Ectodermal cell (in vitro differentiated cells): ENCODE data around the gene PARD3B.

Source experiments
- H3K27ac ChIP-seq: 2 replicates; pipeline ENCODE4 v1.7.0; 2013; ENCODE audit warnings: mild to moderate bottlenecking, low read depth, low read length; ENCODE audit not compliant: insufficient read depth, poor library complexity, severe bottlenecking
- H3K27me3 ChIP-seq: 2 replicates; pipeline ENCODE4 v1.7.0; 2013; ENCODE audit warnings: mild to moderate bottlenecking, low read length; ENCODE audit not compliant: insufficient read depth, control insufficient read depth, poor library complexity, severe bottlenecking
- H3K36me3 ChIP-seq: one replicate; pipeline ENCODE4 v1.7.0; 2013; ENCODE audit warnings: low read length; ENCODE audit not compliant: control insufficient read depth, insufficient read depth
- H3K4me1 ChIP-seq: one replicate; pipeline ENCODE4 v1.7.0; 2013; ENCODE audit warnings: low read length; ENCODE audit not compliant: control insufficient read depth, insufficient read depth
- H3K4me3 ChIP-seq: 2 replicates; pipeline ENCODE4 v1.7.0; 2013; ENCODE audit warnings: low read depth, low read length, control low read depth; ENCODE audit not compliant: insufficient read depth
- H3K9me3 ChIP-seq: 2 replicates; pipeline ENCODE4 v1.7.0; 2013; ENCODE audit warnings: mild to moderate bottlenecking, low read length, moderate library complexity; ENCODE audit not compliant: control insufficient read depth
- WGBS, 2 experiments: methylation state at CpG; one replicate each; pipeline ENCODE4 v1.1.7; 2013; ENCODE audit warnings: missing lambda C conversion rate in 2 of 2; 5-methylcytosine and 5-hydroxymethylcytosine counted together

Gene PARD3B

DNA sequence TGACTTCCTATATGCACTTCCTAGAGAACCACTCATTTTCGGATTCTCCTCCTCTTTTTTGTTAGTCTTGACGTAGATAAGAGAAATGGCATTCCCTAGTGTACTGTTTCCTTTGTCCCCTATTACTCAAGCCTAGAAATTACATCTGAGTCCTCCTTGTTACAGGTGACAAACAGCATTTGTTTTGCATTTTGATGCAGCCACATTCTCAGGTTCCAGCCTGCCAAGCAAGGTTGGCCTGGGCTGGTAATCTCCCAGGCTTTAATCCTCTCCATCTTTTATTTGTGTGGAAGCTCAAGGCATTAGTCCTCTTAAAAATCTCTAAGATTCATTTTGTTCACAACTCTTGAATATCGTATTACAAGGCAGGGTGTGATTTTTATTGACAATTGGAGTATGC, 819.0 kb downstream of the PARD3B start:
- Histone ChIP-seq H3K4me3 (no peak overlapping the region), H3K36me3 (no peaks in the 10 kb centered on the region), H3K27ac (no peak overlapping the region), H3K4me1 (no peaks in the 10 kb centered on the region), H3K9me3 (no peaks in the 10 kb centered on the region), H3K27me3 (no peaks in the 10 kb centered on the region)
- WGBS, 2 experiments: 82 to 86% methylated on average over 2 to 3 of the region's 3 CpGs

- H3K4me1 ChIP-seq: no peaks in the 10 kb centered on the region
- no peaks in the 10 kb centered on the region for H3K9me3 ChIP-seq
- no peaks in the 10 kb centered on the region for H3K36me3 ChIP-seq
- H3K27me3 ChIP-seq: no peaks in the 10 kb centered on the region
- no peak overlapping the region for H3K27ac ChIP-seq
- 91 to 95% methylated on average over 5 to 6 of the region's 6 CpGs for WGBS, 2 experiments
- H3K4me3 ChIP-seq: no peak overlapping the region
These were observed 821.2 kb downstream of the PARD3B start for GRCh38 chr2:205366336-205367060.

DNA sequence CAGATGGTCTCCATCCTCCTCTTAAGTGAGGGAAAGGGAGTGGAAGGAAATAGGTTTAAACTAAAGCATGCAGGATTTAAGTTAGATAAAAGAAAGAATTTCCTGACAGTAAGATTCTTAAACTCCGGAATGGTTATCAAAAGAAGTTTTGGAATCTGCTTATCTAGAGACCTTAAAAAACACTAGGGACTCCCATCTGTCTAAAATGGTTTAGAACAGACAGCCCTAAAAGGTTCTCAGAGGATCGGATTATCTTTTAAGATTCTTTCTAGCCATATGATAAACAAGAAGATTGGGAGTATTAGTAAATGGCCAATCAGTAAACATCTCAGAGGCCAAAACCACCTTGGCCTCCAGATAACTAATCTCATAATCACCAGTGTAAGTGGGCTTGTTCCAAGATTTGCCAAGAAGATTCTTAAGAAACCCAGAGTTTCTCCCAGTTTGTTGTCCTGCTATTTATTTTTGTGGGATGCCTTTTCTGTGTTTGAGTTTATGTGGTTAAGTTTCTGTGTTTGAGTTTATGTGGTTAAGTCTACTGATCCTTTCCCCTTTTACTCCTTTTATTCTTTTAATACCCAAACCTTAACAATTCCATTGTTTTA, 822.2 kb downstream of the PARD3B start:
- no peaks in the 10 kb centered on the region for H3K4me1 ChIP-seq
- no peak overlapping the region for H3K27ac ChIP-seq
- no peaks in the 10 kb centered on the region for H3K36me3 ChIP-seq
- no peak overlapping the region for H3K4me3 ChIP-seq
- 94 to 95% methylated on average over 1 to 2 of the region's 2 CpGs for WGBS, 2 experiments
- H3K27me3 ChIP-seq: no peaks in the 10 kb centered on the region
- H3K9me3 ChIP-seq: no peaks in the 10 kb centered on the region

- Histone ChIP-seq H3K4me3 (no peak overlapping the region), H3K4me1 (no peaks in the 10 kb centered on the region), H3K9me3 (no peaks in the 10 kb centered on the region), H3K27ac (no peak overlapping the region), H3K36me3 (no peaks in the 10 kb centered on the region), H3K27me3 (no peaks in the 10 kb centered on the region)
- WGBS, 2 experiments: 50 to 93% methylated on average over 1 of the region's 1 CpG
These were observed 824.5 kb downstream of the PARD3B start for GRCh38 chr2:205369813-205370212.

- 97 to 99% methylated on average over 2 of the region's 2 CpGs for WGBS, 2 experiments
- Histone ChIP-seq H3K27ac (no peak overlapping the region), H3K27me3 (no peaks in the 10 kb centered on the region), H3K4me1 (no peaks in the 10 kb centered on the region), H3K36me3 (no peaks in the 10 kb centered on the region), H3K9me3 (no peaks in the 10 kb centered on the region), H3K4me3 (no peak overlapping the region)
These were observed 825.5 kb downstream of the PARD3B start for GRCh38 chr2:205370726-205371125.

GRCh38 chr2:205372141-205372540, 826.9 kb downstream of the PARD3B start:
- Histone ChIP-seq H3K4me3 (no peak overlapping the region), H3K4me1 (no peaks in the 10 kb centered on the region), H3K27me3 (no peaks in the 10 kb centered on the region), H3K9me3 (no peaks in the 10 kb centered on the region), H3K36me3 (no peaks in the 10 kb centered on the region), H3K27ac (no peak overlapping the region)

GRCh38 chr2:205375461-205376448, 830.5 kb downstream of the PARD3B start:
- WGBS, 2 experiments: 92 to 95% methylated on average over 8 of the region's 9 CpGs
- Histone ChIP-seq H3K36me3 (no peaks in the 10 kb centered on the region), H3K4me1 (no peaks in the 10 kb centered on the region), H3K4me3 (no peak overlapping the region), H3K27ac (no peak overlapping the region), H3K27me3 (no peaks in the 10 kb centered on the region), H3K9me3 (no peaks in the 10 kb centered on the region)

GRCh38 chr2:205377324-205377723, 832.0 kb downstream of the PARD3B start:
- Histone ChIP-seq H3K4me1 (no peaks in the 10 kb centered on the region), H3K4me3 (no peak overlapping the region), H3K27me3 (no peaks in the 10 kb centered on the region), H3K9me3 (no peaks in the 10 kb centered on the region), H3K36me3 (no peaks in the 10 kb centered on the region), H3K27ac (no peak overlapping the region)

DNA sequence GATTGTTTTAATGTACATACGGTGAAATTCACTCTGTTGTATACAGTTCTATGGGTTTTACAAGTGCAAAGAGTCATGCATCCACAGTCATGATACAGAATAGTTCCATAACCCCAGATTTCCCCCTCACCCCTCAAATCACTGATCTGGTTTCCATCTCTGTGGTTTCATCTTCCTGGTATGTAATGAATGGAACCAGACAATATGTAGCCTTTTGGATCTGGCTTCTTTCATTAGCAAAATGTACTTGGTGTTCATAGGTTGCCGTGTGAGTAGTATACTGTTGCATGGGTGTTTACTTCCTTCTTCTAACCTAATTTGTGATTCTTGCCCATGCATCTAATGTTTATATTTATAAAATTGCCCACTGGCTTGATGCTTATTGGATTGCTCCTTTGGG, 838.3 kb downstream of the PARD3B start:
- WGBS, 2 experiments: 96% methylated on average over 2 of the region's 2 CpGs; no CpG with 5 or more reads in 1 of the 2 experiments
- Histone ChIP-seq H3K4me1 (no peaks in the 10 kb centered on the region), H3K27ac (no peak overlapping the region), H3K9me3 (no peaks in the 10 kb centered on the region), H3K4me3 (no peak overlapping the region), H3K27me3 (no peaks in the 10 kb centered on the region), H3K36me3 (no peaks in the 10 kb centered on the region)

DNA sequence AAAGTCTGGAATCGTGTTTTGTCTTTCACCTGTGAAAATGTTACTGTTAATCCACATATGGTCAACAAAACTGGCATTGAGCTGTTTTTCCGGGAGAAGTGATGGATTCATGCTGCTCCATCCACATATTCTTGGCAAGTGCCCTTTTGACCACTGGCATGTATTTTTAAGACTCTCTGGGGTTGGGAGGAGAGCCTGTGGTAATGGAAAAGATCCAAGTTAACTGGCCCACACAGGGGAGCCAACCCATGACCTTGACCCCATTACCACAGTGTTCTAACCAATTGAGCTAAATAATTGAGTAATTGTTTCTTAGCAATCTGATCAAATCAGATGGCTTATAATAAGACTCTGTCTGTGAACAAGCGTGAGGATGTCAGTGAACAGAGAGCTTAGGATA, 840.8 kb downstream of the PARD3B start:
- no peak overlapping the region for H3K27ac ChIP-seq
- no peaks in the 10 kb centered on the region for H3K36me3 ChIP-seq
- no peaks in the 10 kb centered on the region for H3K9me3 ChIP-seq
- no peaks in the 10 kb centered on the region for H3K4me1 ChIP-seq
- H3K27me3 ChIP-seq: no peaks in the 10 kb centered on the region
- WGBS, 2 experiments: 96 to 97% methylated on average over 3 of the region's 3 CpGs
- H3K4me3 ChIP-seq: no peak overlapping the region
